Thoracic aorta (tissue), 2 donors: Measurements from ENCODE around the gene MRPL14. TPM values are rescaled to one million over a fixed set of nuclear protein-coding genes. Genes with fewer than 3 reads are reported as not detected.

Source experiments
- ATAC-seq: fragments of 150-250 bp; one replicate; pipeline ENCODE4 v1.8.0; 2017; ENCODE audit warnings: low read depth; ENCODE audit not compliant: insufficient number of reproducible peaks, low FRiP score
- DNase-seq: peaks from one replicate; pipeline ENCODE4 v3.0.0-alpha.2; 2020; ENCODE audit warnings: low spot score
- H3K27ac ChIP-seq, 2 donors: fragments of 200-600 bp; sonication (generic); 1 replicate in 1 of 2; 2 replicates in 1 of 2; pipeline ENCODE4 v1.5.1; 2016; ENCODE audit warnings: mild to moderate bottlenecking in 2 of 2, moderate library complexity in 2 of 2
- H3K27me3 ChIP-seq: fragments of 200-600 bp; sonication (generic); replicated peaks from 2 replicates; pipeline ENCODE4 v1.6.0; 2016; ENCODE audit warnings: mild to moderate bottlenecking; ENCODE audit not compliant: insufficient read depth
- H3K36me3 ChIP-seq: fragments of 200-600 bp; sonication (generic); one replicate; pipeline ENCODE4 v1.5.1; 2016
- H3K4me1 ChIP-seq, 2 donors: fragments of 200-600 bp; sonication (generic); 1 replicate in 1 of 2; 2 replicates in 1 of 2; pipeline versions ENCODE4 v1.5.1 to v1.6.0; 2016; ENCODE audit warnings: low read depth in 2 of 2, mild to moderate bottlenecking in 1 of 2; ENCODE audit not compliant: control insufficient read depth in 1 of 2
- H3K4me3 ChIP-seq: fragments of 200-600 bp; sonication (generic); 2 replicates; pipeline ENCODE4 v1.5.1; 2016; ENCODE audit warnings: mild to moderate bottlenecking
- H3K9me3 ChIP-seq: fragments of 200-600 bp; sonication (generic); 2 replicates; pipeline ENCODE4 v1.5.1; 2016
- CTCF ChIP-seq: fragments of 200-600 bp; sonication (generic); IDR thresholded peaks from one replicate; pipeline ENCODE4 v1.5.1; 2019; ENCODE audit warnings: antibody characterized with exemption
- total RNA-seq, 2 donors: library from RNA; depleted of rRNA; stranded (reverse); fragments of >200 nt; gene quantifications; one replicate each; pipeline versions ENCODE4 v1.1.0 to v1.2.3, GENCODE V29; 2016

Gene MRPL14
- total RNA-seq, 2 donors from 2014 or later: 31.0 to 32.4 TPM

GRCh38 chr6:44066394-44067172, 60.7 kb downstream of the MRPL14 start:
- no peak overlapping the region for H3K27ac ChIP-seq
- ATAC-seq (no peak), DNase-seq (no peak)
- no peak for TF ChIP-seq CTCF
- H3K9me3 ChIP-seq: no peaks in the 10 kb centered on the region
- peaks cover 18 to 34% of the 10 kb centered on the region in 2 donors for H3K4me1 ChIP-seq
- H3K4me3 ChIP-seq: no peak overlapping the region
- no peaks in the 10 kb centered on the region for H3K36me3 ChIP-seq
- no peaks in the 10 kb centered on the region for H3K27me3 ChIP-seq

GRCh38 chr6:44065443-44066140, 61.7 kb downstream of the MRPL14 start:
- DNase-seq (no peak), ATAC-seq (no peak)
- H3K4me3 ChIP-seq: no peak overlapping the region
- no peak for TF ChIP-seq CTCF
- H3K9me3 ChIP-seq: no peaks in the 10 kb centered on the region
- no peaks in the 10 kb centered on the region for H3K27me3 ChIP-seq
- no peak overlapping the region for H3K27ac ChIP-seq
- H3K4me1 ChIP-seq: peaks cover 24 to 43% of the 10 kb centered on the region in 2 donors
- H3K36me3 ChIP-seq: no peaks in the 10 kb centered on the region

GRCh38 chr6:44064948-44065272, 62.3 kb downstream of the MRPL14 start:
- ATAC-seq (no peak), DNase-seq (no peak)
- Histone ChIP-seq H3K4me1 (peaks cover 24 to 50% of the 10 kb centered on the region in 2 donors), H3K27me3 (no peaks in the 10 kb centered on the region), H3K27ac (no peak overlapping the region), H3K36me3 (no peaks in the 10 kb centered on the region), H3K9me3 (no peaks in the 10 kb centered on the region), H3K4me3 (no peak overlapping the region)
- no peak for TF ChIP-seq CTCF

GRCh38 chr6:44064089-44064947, 62.9 kb downstream of the MRPL14 start:
- no peaks in the 10 kb centered on the region for H3K9me3 ChIP-seq
- H3K4me1 ChIP-seq: peaks cover 28 to 56% of the 10 kb centered on the region in 2 donors
- H3K27me3 ChIP-seq: no peaks in the 10 kb centered on the region
- H3K27ac ChIP-seq: peak overlapping the region in 1 of 2 donors; percentile 6
- no peaks in the 10 kb centered on the region for H3K36me3 ChIP-seq
- H3K4me3 ChIP-seq: no peak overlapping the region
- peak; percentile 43 for DNase-seq
- TF ChIP-seq CTCF: no peak
- ATAC-seq: peak; percentile 32
